Right renal cortex interstitium (tissue), 3 donors: ENCODE data around the gene MAPK6. TPM values are rescaled to one million over a fixed set of nuclear protein-coding genes. Genes with fewer than 3 reads are reported as not detected.
A peak's percentile ranks its signal among the peaks of the same experiment; 100 is the strongest.
"Not testable (repeated sequence)": the region's sequence is repeated elsewhere in the genome, so short reads cannot be mapped to it uniquely, and the experiment has no call there.

ENCODE experiments used
- DNase-seq, 3 donors: peaks; one replicate each; pipeline ENCODE4 v3.0.0-alpha.2; 2013; ENCODE audit warnings: low read depth in 3 of 3, low spot score in 2 of 3
- polyA plus RNA-seq, 3 donors: library from polyadenylated mRNA; unstranded; fragments of 120-200 nt; gene quantifications; one replicate each; pipeline ENCODE4 v1.2.1, GENCODE V29; 2013; ENCODE audit not compliant: insufficient read length in 3 of 3

The MAPK6 gene
- polyA plus RNA-seq, result 10 to 100 TPM; 41.1 to 45.7 (median 42.0) TPM

GRCh38 chr15:52018693-52019393 is at the start of gene MAPK6:
TSS of gene MAPK6 (plus strand) at chr15:52019219. CDS start at chr15:52046461, 27,242 bp downstream.
- peak; percentile 85 to 88 (median 85) for DNase-seq

DNA sequence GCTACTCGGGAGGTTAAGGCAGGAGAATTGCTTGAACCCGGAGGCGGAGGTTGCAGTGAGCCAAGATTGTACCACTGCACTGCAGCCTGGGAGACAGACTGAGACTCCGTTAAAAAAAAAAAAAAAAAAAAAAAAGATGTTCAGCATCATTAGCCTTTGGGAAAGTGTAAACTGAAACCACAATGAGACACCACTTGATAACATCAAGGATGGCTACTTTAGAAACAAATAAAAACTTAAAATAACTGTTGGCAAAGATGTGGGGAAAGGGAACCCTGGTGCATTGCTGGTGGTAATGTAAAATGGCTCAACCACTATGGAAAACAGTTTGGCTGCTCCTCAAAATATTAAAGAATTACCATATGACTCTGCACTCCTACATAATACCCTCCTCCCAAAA is 49.3 kb upstream of the MAPK6 start:
- no peak for DNase-seq

- DNase-seq, result no peak
Observed at GRCh38 chr15:51970132-51970817, 48.7 kb upstream of the MAPK6 start.

DNA sequence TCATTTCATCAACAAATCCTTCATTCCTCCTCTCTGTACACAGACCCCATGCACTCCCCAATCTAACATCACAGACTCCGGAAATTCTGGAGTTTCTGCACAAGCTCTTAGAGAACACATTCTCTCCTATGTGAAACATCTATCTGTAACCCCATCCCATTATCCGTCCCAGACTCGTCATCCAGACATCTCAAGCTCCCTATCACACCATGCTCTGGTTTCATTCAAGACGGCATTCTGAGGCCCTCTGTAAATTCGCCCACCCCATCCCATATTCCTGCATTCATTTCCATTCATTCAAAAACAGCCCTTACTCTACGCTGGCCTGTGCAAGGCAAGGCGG is 48.0 kb upstream of the MAPK6 start:
- peak in 1 of 3 donors; percentile 18 for DNase-seq

DNA sequence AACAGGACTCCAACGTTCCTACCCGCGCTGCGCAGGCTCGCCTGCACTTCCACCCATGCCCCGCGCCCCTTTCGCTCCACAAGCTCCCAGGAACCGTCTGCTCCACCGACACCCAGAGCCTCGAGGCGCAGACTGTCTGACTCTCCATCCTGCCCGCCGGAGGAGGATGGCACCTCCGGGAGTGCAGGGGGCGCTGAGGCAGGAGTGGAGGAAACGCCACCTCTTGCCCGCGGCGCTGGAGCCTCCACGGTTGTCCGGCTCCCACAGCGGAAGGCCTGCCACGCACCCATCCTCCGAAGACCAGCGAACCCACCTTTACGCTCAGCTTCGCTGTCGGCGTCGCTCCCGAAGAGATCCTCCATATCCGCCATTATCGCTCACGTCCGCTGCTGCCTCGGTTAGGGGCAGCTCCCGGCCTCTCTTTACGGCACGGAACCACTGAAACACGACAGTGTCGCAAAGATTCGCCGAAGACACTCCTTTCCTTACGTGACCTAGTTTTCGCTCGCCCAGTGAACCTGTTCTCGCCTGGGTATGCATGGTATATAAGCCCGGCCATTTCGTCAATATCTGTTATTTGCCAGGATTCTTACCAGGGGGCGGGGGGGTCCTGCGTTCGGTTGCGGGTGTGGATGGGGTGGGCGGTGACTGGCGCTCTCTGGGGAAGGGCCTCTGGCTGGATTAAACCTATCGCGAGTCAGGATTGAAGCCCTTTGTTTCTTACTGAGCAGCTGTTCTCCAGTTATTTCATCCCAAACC is 47.5 kb upstream of the MAPK6 start, which contains the start of gene LEO1:
LEO1 (minus strand) TSS at position 404 of the 759 bp plus-strand sequence; CDS start at position 371, 33 bp downstream.
- peak; percentile 92 to 95 (median 95) for DNase-seq

- no peak for DNase-seq
Observed at GRCh38 chr15:51973220-51973619, 45.8 kb upstream of the MAPK6 start.

DNA sequence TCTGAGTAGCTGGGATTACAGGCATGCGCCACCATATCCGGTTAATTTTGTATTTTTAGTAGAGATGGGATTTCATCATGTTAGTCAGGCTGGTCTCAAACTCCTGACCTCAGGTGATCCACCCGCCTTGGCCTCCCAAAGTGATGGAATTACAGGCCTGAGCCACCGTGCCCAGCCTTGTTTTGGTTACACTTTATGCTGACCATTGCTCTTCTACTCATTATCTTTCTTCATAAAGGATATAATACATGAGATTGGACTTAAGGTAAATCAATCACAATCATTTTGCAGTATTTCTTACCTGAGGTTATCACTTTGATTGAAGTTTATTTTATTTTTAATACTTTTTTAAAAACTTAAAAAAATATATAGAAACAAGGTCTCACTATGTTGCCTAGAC is 45.2 kb upstream of the MAPK6 start:
- no peak for DNase-seq

- DNase-seq, result no peak
Observed at GRCh38 chr15:51982013-51982769, 36.8 kb upstream of the MAPK6 start.

GRCh38 chr15:51982770-51983103 is 36.3 kb upstream of the MAPK6 start:
- DNase-seq, result no peak

DNA sequence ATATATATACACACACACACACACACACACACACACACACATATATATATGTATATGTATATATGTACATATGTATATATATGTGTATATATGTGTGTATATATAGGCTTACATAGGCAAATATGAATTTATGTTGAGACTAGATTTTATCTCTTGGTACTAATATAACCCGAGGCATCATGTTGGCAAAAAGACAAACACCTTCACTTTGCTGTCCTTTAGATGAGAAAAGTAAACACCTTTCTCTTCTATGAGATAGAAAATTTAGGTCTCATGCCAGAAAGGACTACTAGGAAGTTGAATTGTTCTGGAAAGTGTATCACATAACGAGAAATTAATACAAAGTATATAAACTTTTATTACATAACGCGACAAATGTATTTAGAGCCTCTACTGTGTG is 27.9 kb upstream of the MAPK6 start:
- DNase-seq, result no peak

DNA sequence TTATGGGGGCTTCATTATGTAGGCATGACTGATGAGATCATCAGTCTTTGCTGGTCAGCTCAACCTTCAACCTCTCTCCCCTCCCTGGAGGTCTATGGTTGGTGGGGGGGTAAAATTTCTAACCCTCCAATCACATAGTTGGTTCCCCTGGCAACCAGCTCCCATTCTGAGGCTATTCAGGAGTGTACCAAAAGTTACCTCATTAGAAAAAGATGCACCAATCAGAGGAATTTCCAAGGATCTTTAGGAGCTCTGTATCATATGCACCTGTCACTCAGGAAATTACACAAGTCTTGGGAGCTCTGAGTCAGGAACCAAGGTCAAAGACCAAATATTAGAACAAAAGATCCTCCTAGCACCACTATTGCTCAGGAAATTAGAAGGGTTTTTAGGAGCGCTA is 26.1 kb upstream of the MAPK6 start:
- no peak for DNase-seq

- DNase-seq, result no peak
Observed at GRCh38 chr15:52002351-52002750, 16.7 kb upstream of the MAPK6 start.

DNA sequence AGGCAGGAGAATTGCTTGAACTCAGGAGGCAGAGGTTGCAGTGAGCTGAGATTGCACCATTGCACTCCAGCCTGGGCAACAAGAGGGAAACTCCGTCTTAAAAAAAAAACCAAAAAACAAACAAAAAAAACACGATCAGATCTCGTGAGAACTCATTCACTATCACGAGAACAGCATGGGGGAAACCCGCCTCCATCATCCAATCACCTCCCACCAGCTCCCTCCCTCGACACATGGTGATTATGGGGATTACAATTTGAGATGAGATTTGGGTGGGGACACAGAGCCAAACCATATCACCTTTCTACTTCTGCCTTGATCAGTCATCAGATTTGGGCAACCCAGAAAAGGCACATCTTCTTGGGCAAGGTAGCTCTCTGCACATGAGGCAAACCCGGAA is 15.9 kb upstream of the MAPK6 start:
- not testable (repeated sequence) for DNase-seq

DNA sequence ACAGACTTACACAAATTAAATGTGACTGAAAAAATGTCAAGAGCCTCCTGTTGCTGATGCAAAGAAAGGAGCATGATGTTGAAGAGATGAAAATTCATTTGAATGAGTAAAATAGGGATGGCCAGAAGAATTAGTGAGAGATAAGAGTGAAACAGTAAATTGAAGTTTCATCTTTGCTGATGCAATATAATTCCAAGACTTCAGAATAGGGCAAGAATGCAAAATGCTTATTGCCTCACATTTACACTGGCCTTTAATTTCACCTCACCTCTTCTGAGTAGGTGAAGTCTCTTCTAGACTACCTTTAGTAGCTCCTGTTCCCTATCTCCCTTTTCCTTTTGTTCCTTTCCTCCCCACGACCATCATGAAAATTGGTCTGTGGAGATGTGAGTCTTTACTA is 15.3 kb upstream of the MAPK6 start:
- no peak for DNase-seq

DNA sequence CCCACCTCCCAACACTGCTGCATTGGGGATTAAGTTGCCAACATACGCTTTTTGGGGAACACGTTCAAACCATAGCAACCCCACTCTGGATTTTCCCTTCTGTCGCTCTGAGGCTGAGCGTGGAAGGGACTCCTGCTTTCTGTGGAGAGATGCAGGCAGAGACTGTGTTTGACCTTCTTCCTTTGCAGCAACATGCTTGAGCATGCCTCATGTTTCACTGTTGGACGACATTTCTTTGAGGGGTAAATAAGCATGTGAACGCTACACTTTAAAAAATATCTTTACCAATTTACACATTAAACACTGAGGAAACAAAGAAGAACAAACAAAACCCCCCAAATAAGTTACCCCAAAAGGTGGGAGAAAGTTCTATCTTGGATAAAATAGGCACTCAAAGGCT is 14.2 kb upstream of the MAPK6 start:
- DNase-seq, result no peak

DNA sequence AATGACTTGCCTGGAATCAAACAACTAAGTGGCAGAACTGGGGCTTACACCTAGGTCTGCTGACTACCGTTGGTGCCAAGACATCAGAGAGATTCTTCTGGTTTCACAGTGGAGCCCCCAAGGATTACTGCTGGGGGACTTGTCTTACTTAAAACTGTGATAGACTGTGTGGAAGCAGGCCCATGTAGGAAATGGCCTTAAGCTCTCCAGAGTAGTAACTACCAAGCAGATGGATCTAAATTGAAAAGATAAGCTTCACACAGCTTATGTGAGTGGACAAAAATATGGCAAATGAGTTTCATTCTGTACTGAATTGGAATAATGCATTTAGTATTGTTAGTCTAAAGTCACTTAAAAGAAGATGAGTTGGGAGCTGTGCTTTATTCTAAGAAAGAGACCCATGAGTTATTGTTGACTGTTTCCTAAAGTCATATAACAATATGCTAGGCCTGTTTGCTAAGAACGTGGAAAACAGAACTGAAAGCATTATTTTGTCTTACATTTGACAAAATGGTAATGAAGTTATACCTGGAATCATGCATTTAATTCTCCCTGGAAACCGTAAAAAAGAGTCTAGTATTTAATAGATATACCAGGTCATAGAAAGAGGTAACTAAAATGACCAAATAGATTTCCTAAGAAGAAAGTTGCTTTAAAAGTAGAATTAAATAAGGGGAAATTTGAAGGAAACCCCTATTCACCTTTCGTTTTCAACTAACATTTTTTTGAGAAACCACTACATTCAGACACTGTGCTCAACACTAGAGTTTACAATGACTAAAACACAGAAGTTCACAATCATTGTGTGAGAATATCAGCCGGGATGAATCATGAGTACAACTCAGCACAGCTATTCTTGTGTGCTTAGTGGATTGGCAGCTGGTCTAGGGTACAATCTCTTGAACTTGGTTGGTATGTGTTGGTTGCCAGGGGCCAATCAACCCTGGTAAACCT is 13.0 kb upstream of the MAPK6 start:
- no peak for DNase-seq

DNA sequence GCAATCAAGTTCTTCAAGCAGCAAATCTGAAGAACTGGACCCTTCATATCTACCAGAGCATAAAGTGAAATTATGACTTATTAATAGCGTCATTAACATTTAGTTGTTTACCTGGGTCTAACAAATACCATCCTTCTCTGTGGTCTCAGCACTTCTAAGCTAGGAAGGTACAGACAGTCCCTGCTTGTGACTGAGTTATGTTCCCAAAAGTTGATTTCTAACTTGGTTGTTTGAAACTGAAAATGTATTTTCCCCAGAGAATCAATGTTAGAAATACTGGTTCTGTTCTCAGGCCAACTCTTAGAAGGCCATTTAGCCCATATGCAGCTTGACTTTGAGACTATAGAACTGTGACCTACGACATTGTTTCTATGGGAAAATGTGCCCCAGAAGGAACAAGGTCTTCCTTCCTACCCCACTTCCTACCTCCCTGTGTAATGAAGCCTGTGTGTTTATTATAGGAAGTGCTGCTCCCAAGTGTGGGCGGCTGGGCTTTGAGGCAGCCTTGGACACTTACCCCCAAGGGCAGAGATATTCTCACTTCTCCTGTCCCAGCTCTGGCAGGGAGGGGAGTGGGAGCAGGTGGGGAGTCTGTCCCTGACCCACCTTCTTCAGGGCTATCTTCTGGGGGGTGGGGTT is 12.2 kb upstream of the MAPK6 start:
- no peak for DNase-seq

DNA sequence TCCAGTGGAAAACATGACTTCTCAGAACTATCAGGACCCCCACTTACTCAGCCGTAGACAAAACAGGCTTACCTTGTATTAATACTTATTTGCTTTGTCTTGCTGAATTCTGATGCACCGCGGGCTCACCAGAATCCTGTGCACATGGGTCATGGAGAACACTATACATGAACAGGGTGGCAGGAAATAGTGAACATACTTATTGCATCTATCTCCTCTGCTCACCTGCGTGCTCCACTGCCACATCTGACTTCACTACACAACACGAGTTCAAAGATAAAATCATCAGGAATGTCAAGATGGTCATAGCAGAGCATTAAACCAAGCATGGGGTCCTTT is 10.7 kb upstream of the MAPK6 start:
- DNase-seq, result no peak

DNA sequence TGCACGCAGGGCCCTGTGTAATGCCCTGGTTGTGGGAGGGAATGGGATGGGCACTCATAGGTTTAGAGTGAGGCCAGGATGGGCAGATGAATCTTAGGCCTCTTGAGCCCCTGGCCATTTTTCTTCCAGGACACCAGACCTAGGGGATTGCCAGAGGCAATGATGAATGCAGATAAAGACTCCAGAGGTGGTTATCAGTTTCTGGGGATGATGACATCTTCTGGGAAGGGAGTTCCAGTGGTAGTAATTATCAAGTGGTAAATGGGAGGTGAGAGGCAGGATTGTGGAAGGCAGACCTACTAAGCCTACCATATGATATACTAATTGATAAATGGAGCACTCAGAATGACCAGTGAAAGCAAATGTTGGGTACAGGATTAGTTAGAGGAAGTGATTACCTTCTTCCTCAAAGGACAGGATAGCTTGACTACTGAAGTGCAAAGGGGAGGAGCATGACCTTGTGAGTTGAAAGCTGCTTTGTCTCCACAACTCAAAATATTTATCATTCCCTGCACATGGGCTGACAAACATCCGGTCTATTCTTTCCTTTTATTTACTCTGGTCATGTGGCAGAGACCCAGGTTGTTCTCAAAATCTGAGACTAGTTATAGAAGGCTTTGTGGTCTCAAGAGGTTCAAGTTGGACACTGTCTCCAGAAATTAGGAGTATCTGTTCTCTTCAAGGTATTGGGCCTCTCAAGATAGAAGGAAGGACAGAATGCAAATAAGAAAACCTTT is 10.2 kb upstream of the MAPK6 start:
- DNase-seq, result no peak
